ENCODE measurements around the gene HOOK1. TPM values are rescaled to one million over a fixed set of nuclear protein-coding genes. Genes with fewer than 3 reads are reported as not detected.
"Not testable (repeated sequence)": the region's sequence is repeated elsewhere in the genome, so short reads cannot be mapped to it uniquely, and the experiment has no call there.

HOOK1 gene
- total RNA-seq, 1 donor from 2014 or later = 12.1 TPM

GRCh38 chr1:59852117-59852516 is 37.4 kb downstream of the HOOK1 start:
- H4K20me1 ChIP-seq (ENCODE audit: low read depth) = no peaks in the 10 kb centered on the region
- no peak for DNase-seq (ENCODE audit: low spot score)
- no peak overlapping the region for H3K4me3 ChIP-seq
- no peaks in the 10 kb centered on the region for H3K4me1 ChIP-seq
- H3K79me2 ChIP-seq (ENCODE audit: low read depth) = no peaks in the 10 kb centered on the region
- no peak overlapping the region for H2AFZ ChIP-seq (replicated peaks)
- Mint-ChIP-seq H3K9me3 (peaks cover 3% of the 10 kb centered on the region), H3K36me3 (peaks cover 4% of the 10 kb centered on the region), H3K27ac (no peak overlapping the region), H3K4me3 (no peak overlapping the region), H3K4me1 (peaks cover 6% of the 10 kb centered on the region), H3K27me3 (ENCODE audit: insufficient read depth, low read depth) (no peaks in the 10 kb centered on the region)
- no peaks in the 10 kb centered on the region for H3F3A ChIP-seq (ENCODE audit: low read depth)
- H3K4me2 ChIP-seq = no peak overlapping the region
- no peaks in the 10 kb centered on the region for H3K9me3 ChIP-seq (ENCODE audit: low read depth)
- no peak overlapping the region for H3K27ac ChIP-seq
- no peak overlapping the region for H3K9ac ChIP-seq
- H3K27me3 ChIP-seq = no peaks in the 10 kb centered on the region
- TF ChIP-seq, protein P1, sequence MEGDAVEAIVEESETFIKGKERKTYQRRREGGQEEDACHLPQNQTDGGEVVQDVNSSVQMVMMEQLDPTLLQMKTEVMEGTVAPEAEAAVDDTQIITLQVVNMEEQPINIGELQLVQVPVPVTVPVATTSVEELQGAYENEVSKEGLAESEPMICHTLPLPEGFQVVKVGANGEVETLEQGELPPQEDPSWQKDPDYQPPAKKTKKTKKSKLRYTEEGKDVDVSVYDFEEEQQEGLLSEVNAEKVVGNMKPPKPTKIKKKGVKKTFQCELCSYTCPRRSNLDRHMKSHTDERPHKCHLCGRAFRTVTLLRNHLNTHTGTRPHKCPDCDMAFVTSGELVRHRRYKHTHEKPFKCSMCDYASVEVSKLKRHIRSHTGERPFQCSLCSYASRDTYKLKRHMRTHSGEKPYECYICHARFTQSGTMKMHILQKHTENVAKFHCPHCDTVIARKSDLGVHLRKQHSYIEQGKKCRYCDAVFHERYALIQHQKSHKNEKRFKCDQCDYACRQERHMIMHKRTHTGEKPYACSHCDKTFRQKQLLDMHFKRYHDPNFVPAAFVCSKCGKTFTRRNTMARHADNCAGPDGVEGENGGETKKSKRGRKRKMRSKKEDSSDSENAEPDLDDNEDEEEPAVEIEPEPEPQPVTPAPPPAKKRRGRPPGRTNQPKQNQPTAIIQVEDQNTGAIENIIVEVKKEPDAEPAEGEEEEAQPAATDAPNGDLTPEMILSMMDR (IDR thresholded peaks at IDR 0.05) = no peak
- TF ChIP-seq EZH2 (IDR thresholded peaks at IDR 0.05) (no peak), EZH2phosphoT487 (IDR thresholded peaks at IDR 0.05) (no peak)
- peaks cover 8% of the 10 kb centered on the region for H3K36me3 ChIP-seq

- H3K27me3 ChIP-seq, H3K4me3 Mint-ChIP-seq, H3K9ac ChIP-seq: not testable (repeated sequence)
These were observed 40.5 kb downstream of the HOOK1 start for GRCh38 chr1:59855297-59855696.

DNA sequence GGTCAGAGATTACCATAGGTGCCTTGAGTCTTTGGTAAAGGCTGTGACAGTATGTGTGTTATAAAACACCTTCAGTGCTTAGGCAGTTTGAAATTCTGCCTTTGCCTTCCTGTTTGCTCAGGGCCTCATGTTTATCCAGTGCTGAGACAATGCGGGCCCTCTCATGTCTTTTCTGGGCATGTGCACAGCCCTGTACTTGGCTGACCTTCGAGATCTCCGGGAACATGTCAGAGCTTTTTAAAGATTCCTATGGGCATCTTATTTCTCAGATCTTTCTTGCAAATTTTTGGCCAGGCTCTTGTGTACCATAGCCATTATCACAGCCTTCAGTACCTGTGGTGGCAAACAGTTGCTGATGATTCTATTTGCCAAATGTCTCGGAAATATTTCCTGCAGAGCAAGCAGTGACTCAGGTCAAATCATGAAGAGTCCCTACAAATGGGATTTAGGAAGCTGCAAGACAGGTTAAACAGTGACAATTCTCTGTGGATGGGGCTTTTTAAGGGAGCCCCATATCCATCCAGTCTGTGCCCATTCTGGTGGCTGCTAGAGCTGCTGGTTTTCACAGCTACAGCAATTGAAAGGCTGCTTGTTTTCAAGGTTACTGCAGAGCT is 42.1 kb downstream of the HOOK1 start:
- no peak overlapping the region for H3K4me2 ChIP-seq
- no peaks in the 10 kb centered on the region for H3K36me3 ChIP-seq
- no peak overlapping the region for H3K4me3 ChIP-seq
- Mint-ChIP-seq H3K36me3 (no peaks in the 10 kb centered on the region), H3K9me3 (peaks cover 3% of the 10 kb centered on the region), H3K27me3 (ENCODE audit: insufficient read depth, low read depth) (no peaks in the 10 kb centered on the region), H3K4me1 (peaks cover 6% of the 10 kb centered on the region), H3K4me3 (no peak overlapping the region), H3K27ac (no peak overlapping the region)
- H3K27ac ChIP-seq = no peak overlapping the region
- no peak overlapping the region for H2AFZ ChIP-seq (replicated peaks)
- TF ChIP-seq EZH2 (IDR thresholded peaks at IDR 0.05) = no peak
- TF ChIP-seq, protein P1 (IDR thresholded peaks at IDR 0.05) = no peak
- no peak for TF ChIP-seq EZH2phosphoT487 (IDR thresholded peaks at IDR 0.05)
- no peaks in the 10 kb centered on the region for H3K9me3 ChIP-seq (ENCODE audit: low read depth)
- no peaks in the 10 kb centered on the region for H3K4me1 ChIP-seq
- H3K79me2 ChIP-seq (ENCODE audit: low read depth) = no peaks in the 10 kb centered on the region
- no peaks in the 10 kb centered on the region for H3K27me3 ChIP-seq
- H3K9ac ChIP-seq = no peak overlapping the region
- H3F3A ChIP-seq (ENCODE audit: low read depth) = no peaks in the 10 kb centered on the region
- no peak for DNase-seq (ENCODE audit: low spot score)
- H4K20me1 ChIP-seq (ENCODE audit: low read depth) = no peaks in the 10 kb centered on the region

More at GRCh38 chr1:59855297-59855696, 40.5 kb downstream of the HOOK1 start:
- not testable (repeated sequence) for H3K27ac ChIP-seq; H3K27me3 Mint-ChIP-seq (ENCODE audit: insufficient read depth, low read depth); H3K9me3 ChIP-seq (ENCODE audit: low read depth); H3K36me3 ChIP-seq; H3K4me2 ChIP-seq; H3F3A ChIP-seq (ENCODE audit: low read depth); H3K9me3 Mint-ChIP-seq; H3K4me1 Mint-ChIP-seq; H4K20me1 ChIP-seq (ENCODE audit: low read depth); DNase-seq (ENCODE audit: low spot score); H3K79me2 ChIP-seq (ENCODE audit: low read depth); H3K27ac Mint-ChIP-seq; H3K4me3 ChIP-seq; H3K4me1 ChIP-seq; H3K36me3 Mint-ChIP-seq; H2AFZ ChIP-seq (replicated peaks)

DNA sequence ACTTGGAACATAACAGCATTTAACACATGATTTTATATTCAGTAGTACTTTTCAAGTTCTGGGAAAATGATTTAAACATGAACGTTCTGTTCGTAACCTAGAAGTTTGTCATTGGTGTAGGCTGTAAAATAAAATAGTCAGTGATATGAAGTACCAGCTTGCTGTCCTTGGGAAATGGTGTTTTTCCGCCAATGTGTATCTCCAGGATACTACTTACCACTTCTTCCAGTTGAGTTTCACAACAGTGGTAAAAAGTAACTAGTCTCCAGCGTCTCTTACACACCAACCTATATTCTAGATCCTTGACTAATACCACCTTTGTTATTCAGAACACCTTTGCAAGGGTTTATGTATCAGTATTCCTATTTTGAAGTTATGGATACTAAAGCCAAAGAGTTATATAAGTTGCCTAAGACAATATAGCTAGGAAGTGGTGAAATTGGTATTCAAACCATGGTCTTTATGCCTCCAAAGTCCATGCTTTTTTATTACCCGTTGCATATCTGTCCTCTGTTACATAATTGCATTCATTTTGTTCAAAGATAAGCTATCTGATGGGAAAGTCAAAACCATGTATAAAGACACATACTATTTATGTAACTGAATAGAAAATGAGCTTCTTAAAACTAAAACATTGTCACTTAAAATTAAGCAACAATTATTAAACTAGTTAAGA is 43.1 kb downstream of the HOOK1 start:
- no peak overlapping the region for H3K27ac ChIP-seq
- no peaks in the 10 kb centered on the region for H3K36me3 Mint-ChIP-seq

More for the DNA sequence above, 43.1 kb downstream of the HOOK1 start:
- peaks cover 3% of the 10 kb centered on the region for H3K9me3 Mint-ChIP-seq
- Histone ChIP-seq H3K9me3 (ENCODE audit: low read depth) (no peaks in the 10 kb centered on the region), H3K4me3 (no peak overlapping the region), H2AFZ (replicated peaks) (no peak overlapping the region), H3K79me2 (ENCODE audit: low read depth) (no peaks in the 10 kb centered on the region), H3F3A (ENCODE audit: low read depth) (no peaks in the 10 kb centered on the region), H3K27me3 (no peaks in the 10 kb centered on the region), H3K36me3 (no peaks in the 10 kb centered on the region), H3K4me2 (no peak overlapping the region), H4K20me1 (ENCODE audit: low read depth) (no peaks in the 10 kb centered on the region), H3K4me1 (no peaks in the 10 kb centered on the region), H3K9ac (no peak overlapping the region)
- H3K27ac Mint-ChIP-seq = no peak overlapping the region
- H3K4me3 Mint-ChIP-seq = no peak overlapping the region
- no peak for DNase-seq (ENCODE audit: low spot score)
- no peaks in the 10 kb centered on the region for H3K27me3 Mint-ChIP-seq (ENCODE audit: insufficient read depth, low read depth)
- TF ChIP-seq EZH2 (IDR thresholded peaks at IDR 0.05) (no peak), EZH2phosphoT487 (IDR thresholded peaks at IDR 0.05) (no peak)
- TF ChIP-seq, protein P1 (IDR thresholded peaks at IDR 0.05) = no peak
- H3K4me1 Mint-ChIP-seq = peaks cover 6% of the 10 kb centered on the region
